Osteoblast (primary cell): Measurements from ENCODE around the gene PRR16. TPM values are rescaled to one million over a fixed set of nuclear protein-coding genes. Genes with fewer than 3 reads are reported as not detected.

Experiments
- DNase-seq: peaks from one replicate; pipeline ENCODE4 v3.0.0; 2011; ENCODE audit warnings: low spot score, mixed read lengths; ENCODE audit not compliant: insufficient read length; ENCODE audit errors: missing footprints
- H2AFZ ChIP-seq: 2 replicates; pipeline ENCODE4 v1.6.0; 2011; ENCODE audit warnings: mild to moderate bottlenecking, low read length
- H3K27ac ChIP-seq: 2 replicates; pipeline ENCODE4 v1.5.1; 2011; ENCODE audit warnings: mild to moderate bottlenecking, low read depth, low read length, moderate library complexity
- H3K27me3 ChIP-seq: 2 replicates; pipeline ENCODE4 v1.6.0; 2012; ENCODE audit warnings: mild to moderate bottlenecking, control low read depth, inconsistent platforms, low read length, moderate library complexity; ENCODE audit not compliant: insufficient read depth
- H3K36me3 ChIP-seq: 2 replicates; pipeline ENCODE4 v1.5.1; 2011; ENCODE audit warnings: mild to moderate bottlenecking, low read length, control low read depth, moderate library complexity; ENCODE audit not compliant: insufficient read depth
- H3K4me1 ChIP-seq: 2 replicates; pipeline ENCODE4 v1.5.1; 2011; ENCODE audit warnings: mild to moderate bottlenecking, low read length, control low read depth, moderate library complexity; ENCODE audit not compliant: insufficient read depth
- H3K4me2 ChIP-seq: 2 replicates; pipeline ENCODE4 v1.6.0; 2011; ENCODE audit warnings: mild to moderate bottlenecking, low read length; ENCODE audit not compliant: insufficient read depth
- H3K4me3 ChIP-seq: fragments of 200-600 bp; sonication (generic); 3 replicates; pipeline ENCODE4 v1.5.1; 2012; ENCODE audit warnings: mild to moderate bottlenecking, low read length, inconsistent platforms; ENCODE audit not compliant: insufficient read depth
- H3K79me2 ChIP-seq: 2 replicates; pipeline ENCODE4 v1.6.0; 2012; ENCODE audit warnings: mild to moderate bottlenecking, low read length, control low read depth, inconsistent platforms; ENCODE audit not compliant: insufficient read depth
- H3K9me3 ChIP-seq: 2 replicates; pipeline ENCODE4 v1.5.1; 2011; ENCODE audit warnings: low read depth, low read length, control low read depth
- H4K20me1 ChIP-seq: 2 replicates; pipeline ENCODE4 v1.6.0; 2012; ENCODE audit warnings: mild to moderate bottlenecking, low read length, control low read depth; ENCODE audit not compliant: insufficient read depth
- total RNA-seq: library from RNA; depleted of rRNA; stranded (reverse); fragments of >200 nt; gene quantifications from 2 replicates; pipeline ENCODE4 v1.2.3, GENCODE V29; 2012
- TF ChIP-seq, protein P1 (sequence below): IDR thresholded peaks from 2 replicates; pipeline ENCODE4 v1.5.1; 2011; ENCODE audit warnings: mild to moderate bottlenecking, low read depth, low read length, moderate library complexity; ENCODE audit errors: extremely low read depth

PRR16 gene
- total RNA-seq, 1 donor = 30.4 TPM

DNA sequence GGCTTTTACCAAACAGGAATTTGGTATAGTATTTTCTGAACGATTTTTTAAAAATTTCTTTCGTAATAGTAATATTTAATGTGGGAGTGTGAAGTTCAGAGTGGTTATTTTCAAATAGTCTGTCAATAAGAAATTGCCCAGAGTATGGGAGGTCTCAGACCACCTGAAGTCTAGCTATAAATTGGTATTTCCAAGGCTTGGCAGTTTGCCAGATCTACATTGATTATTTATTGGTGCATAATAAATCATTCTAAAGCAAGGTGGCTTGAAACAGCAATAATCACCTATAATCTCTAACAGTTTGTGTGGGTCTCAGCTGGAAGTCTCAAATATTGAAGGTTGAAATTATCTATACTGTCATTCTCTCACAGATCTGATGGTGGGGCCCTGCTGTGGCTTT, 118.5 kb downstream of the PRR16 start:
- H3K4me3 ChIP-seq = no peak overlapping the region
- no peak overlapping the region for H3K4me2 ChIP-seq

DNA sequence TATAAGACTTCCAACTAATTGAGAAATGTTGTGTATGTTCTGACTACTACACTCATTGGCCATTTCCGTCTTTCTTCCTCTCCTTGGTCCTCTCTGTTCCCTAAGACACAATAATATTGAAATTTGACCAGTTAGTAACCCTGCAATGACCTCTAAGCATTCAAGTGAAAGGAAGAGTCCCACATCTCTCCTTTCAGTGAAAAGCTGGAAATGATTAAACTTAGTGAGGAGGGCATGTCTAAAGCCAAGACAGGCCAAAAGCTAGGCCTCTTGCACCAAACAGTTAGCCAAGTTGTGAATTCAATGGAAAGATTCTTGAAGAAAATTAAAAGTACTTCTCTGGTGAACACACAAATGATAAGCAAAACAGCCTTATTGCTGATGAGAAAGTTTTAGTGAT, 122.5 kb downstream of the PRR16 start:
- H3K36me3 ChIP-seq = no peaks in the 10 kb centered on the region
- H4K20me1 ChIP-seq = no peaks in the 10 kb centered on the region
- peaks cover 67% of the 10 kb centered on the region for H3K79me2 ChIP-seq
- no peak overlapping the region for H3K4me3 ChIP-seq
- H2AFZ ChIP-seq = no peak overlapping the region
- H3K27ac ChIP-seq = no peak overlapping the region
- H3K27me3 ChIP-seq = no peaks in the 10 kb centered on the region
- DNase-seq = no peak
- TF ChIP-seq, protein P1, sequence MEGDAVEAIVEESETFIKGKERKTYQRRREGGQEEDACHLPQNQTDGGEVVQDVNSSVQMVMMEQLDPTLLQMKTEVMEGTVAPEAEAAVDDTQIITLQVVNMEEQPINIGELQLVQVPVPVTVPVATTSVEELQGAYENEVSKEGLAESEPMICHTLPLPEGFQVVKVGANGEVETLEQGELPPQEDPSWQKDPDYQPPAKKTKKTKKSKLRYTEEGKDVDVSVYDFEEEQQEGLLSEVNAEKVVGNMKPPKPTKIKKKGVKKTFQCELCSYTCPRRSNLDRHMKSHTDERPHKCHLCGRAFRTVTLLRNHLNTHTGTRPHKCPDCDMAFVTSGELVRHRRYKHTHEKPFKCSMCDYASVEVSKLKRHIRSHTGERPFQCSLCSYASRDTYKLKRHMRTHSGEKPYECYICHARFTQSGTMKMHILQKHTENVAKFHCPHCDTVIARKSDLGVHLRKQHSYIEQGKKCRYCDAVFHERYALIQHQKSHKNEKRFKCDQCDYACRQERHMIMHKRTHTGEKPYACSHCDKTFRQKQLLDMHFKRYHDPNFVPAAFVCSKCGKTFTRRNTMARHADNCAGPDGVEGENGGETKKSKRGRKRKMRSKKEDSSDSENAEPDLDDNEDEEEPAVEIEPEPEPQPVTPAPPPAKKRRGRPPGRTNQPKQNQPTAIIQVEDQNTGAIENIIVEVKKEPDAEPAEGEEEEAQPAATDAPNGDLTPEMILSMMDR = no peak
- H3K4me1 ChIP-seq = no peaks in the 10 kb centered on the region
- no peaks in the 10 kb centered on the region for H3K9me3 ChIP-seq
- H3K4me2 ChIP-seq = no peak overlapping the region

More for the DNA sequence above, 118.5 kb downstream of the PRR16 start:
- Histone ChIP-seq H3K9me3 (no peaks in the 10 kb centered on the region), H3K79me2 (peaks cover 76% of the 10 kb centered on the region), H3K27ac (peak overlapping the region; percentile 9), H4K20me1 (no peaks in the 10 kb centered on the region), H3K27me3 (no peaks in the 10 kb centered on the region), H3K36me3 (no peaks in the 10 kb centered on the region), H3K4me1 (no peaks in the 10 kb centered on the region), H2AFZ (no peak overlapping the region)
- no peak for DNase-seq
- TF ChIP-seq, protein P1 = no peak

DNA sequence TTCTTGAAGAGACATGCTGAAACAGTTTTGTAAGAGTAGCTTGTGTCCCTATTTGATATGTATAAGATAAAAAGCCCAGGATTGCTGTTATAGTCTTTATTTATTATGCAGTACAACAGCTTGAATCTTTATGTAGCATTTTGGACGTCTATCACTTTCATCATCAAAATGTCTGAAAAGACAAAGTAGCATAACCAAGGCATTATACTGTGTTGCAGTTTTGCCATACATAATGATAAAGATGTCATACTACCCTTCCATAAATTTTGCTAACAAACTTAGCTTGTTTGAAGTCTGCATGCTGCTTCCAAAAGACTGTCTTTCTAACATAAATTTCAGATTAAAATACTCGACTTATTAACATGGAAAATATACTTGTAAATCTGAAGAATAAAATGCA, 127.8 kb downstream of the PRR16 start:
- Histone ChIP-seq H3K9me3 (no peaks in the 10 kb centered on the region), H3K27me3 (no peaks in the 10 kb centered on the region), H4K20me1 (no peaks in the 10 kb centered on the region), H3K4me2 (no peak overlapping the region), H3K27ac (no peak overlapping the region), H3K79me2 (peaks cover 45% of the 10 kb centered on the region), H3K36me3 (no peaks in the 10 kb centered on the region), H3K4me3 (no peak overlapping the region), H2AFZ (no peak overlapping the region), H3K4me1 (no peaks in the 10 kb centered on the region)
- no peak for DNase-seq
- TF ChIP-seq, protein P1 = no peak

DNA sequence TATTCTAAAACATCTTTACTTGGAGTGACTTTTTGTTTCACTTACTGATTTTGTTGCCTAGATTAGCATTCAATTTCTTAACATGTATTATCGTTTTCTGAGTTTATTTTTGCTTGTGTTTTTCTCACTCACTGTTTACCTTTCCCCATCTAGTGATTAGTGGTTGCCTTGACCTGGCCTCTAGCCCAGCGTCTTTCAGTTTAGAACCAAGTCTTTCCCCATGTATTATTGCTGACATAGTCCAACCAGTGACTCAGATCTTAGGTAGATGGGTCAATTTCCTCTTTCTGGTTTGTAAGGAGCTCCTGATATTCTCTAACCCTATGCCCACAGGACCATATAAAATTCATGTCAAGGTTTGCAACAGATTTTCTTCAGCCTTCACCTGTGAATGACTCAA, 135.5 kb downstream of the PRR16 start:
- Histone ChIP-seq H3K4me2 (peak overlapping the region; percentile 73), H3K27ac (peak overlapping the region; percentile 67), H3K79me2 (peaks cover 76% of the 10 kb centered on the region), H3K36me3 (peaks cover 3% of the 10 kb centered on the region), H3K27me3 (no peaks in the 10 kb centered on the region), H4K20me1 (no peaks in the 10 kb centered on the region), H3K9me3 (peaks cover 2% of the 10 kb centered on the region), H2AFZ (no peak overlapping the region), H3K4me3 (peak overlapping the region; percentile 24), H3K4me1 (peaks cover 40% of the 10 kb centered on the region)
- no peak for DNase-seq
- TF ChIP-seq, protein P1 = no peak
